Upper lobe of left lung (tissue), 4 donors: ENCODE data around the gene ZNF609.

Source experiments
- POLR2A ChIP-seq, 4 donors: fragments of 450-650 bp; IDR thresholded peaks; one replicate each; pipeline ENCODE4 v1.5.1; 2016 to 2017; ENCODE audit warnings: antibody characterized with exemption in 4 of 4, mild to moderate bottlenecking in 2 of 4
- TF ChIP-seq, protein P1 (sequence below), 6 experiments: fragments of 450-650 bp in 4 of 6; fragments of 200-600 bp in 2 of 6; sonication (generic) in 2 of 6; IDR thresholded peaks; one replicate each; pipeline ENCODE4 v1.5.1; 2016 to 2019; ENCODE audit warnings: antibody characterized with exemption in 6 of 6

DNA sequence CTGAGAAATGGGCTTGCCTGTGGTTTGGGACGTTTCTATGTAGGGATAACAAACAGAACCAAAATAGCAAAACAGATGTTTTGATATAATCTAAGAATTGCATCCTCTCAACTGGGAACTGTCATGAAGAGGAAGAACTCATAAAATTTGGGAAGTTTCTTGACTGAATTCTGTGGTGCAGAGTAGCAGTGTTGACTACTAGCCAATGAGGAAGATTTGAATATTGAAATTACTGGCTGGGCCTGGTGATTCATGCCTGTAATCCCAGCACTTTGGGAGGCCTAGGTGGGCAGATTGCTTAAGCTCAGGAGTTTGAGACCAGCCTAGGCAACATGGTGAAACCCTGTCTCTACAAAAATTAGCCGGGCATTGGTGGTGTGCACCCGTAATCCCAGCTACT lies 42.2 kb downstream of the ZNF609 start:
- TF ChIP-seq POLR2A (IDR thresholded peaks at IDR 0.05) = no peak
- TF ChIP-seq, protein P1, sequence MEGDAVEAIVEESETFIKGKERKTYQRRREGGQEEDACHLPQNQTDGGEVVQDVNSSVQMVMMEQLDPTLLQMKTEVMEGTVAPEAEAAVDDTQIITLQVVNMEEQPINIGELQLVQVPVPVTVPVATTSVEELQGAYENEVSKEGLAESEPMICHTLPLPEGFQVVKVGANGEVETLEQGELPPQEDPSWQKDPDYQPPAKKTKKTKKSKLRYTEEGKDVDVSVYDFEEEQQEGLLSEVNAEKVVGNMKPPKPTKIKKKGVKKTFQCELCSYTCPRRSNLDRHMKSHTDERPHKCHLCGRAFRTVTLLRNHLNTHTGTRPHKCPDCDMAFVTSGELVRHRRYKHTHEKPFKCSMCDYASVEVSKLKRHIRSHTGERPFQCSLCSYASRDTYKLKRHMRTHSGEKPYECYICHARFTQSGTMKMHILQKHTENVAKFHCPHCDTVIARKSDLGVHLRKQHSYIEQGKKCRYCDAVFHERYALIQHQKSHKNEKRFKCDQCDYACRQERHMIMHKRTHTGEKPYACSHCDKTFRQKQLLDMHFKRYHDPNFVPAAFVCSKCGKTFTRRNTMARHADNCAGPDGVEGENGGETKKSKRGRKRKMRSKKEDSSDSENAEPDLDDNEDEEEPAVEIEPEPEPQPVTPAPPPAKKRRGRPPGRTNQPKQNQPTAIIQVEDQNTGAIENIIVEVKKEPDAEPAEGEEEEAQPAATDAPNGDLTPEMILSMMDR (IDR thresholded peaks at IDR 0.05) = no peak
